Measurements from ENCODE around the gene VEZT.

Gene VEZT

GRCh38 chr12:95343461-95344230 lies 126.0 kb downstream of the VEZT start:
- H3K27me3 ChIP-seq (ENCODE audit: control insufficient read depth in 5 of 5, insufficient read depth in 4 of 5, low read length in 5 of 5), result no peaks in the 10 kb centered on the region
- H3K27ac ChIP-seq (ENCODE audit: low read depth, low read length), result no peak overlapping the region
- H3K36me3 ChIP-seq (ENCODE audit: control insufficient read depth in 5 of 5, insufficient read depth in 5 of 5, low read length in 5 of 5), result no peaks in the 10 kb centered on the region

GRCh38 chr12:95349291-95349690 lies 131.7 kb downstream of the VEZT start:
- no peaks in the 10 kb centered on the region for H3K36me3 ChIP-seq (ENCODE audit: control insufficient read depth in 5 of 5, insufficient read depth in 5 of 5, low read length in 5 of 5)

More at GRCh38 chr12:95343461-95344230, 126.0 kb downstream of the VEZT start:
- Histone ChIP-seq H3K9me3 (ENCODE audit: control insufficient read depth in 5 of 5, low read length in 5 of 5) (peaks cover 0 to 3% (median 0%) of the 10 kb centered on the region in 5 donors), H3K4me3 (ENCODE audit: low read depth in 1 of 5, low read length in 5 of 5) (no peak overlapping the region), H3K4me1 (ENCODE audit: control insufficient read depth in 5 of 5, insufficient read depth in 5 of 5, low read length in 5 of 5) (no peaks in the 10 kb centered on the region), H3K9ac (ENCODE audit: low read length in 5 of 5) (no peak overlapping the region)

GRCh38 chr12:95351748-95352147 lies 134.1 kb downstream of the VEZT start:
- Histone ChIP-seq H3K4me3 (ENCODE audit: low read depth in 1 of 5, low read length in 5 of 5) (no peak overlapping the region), H3K36me3 (ENCODE audit: control insufficient read depth in 5 of 5, insufficient read depth in 5 of 5, low read length in 5 of 5) (no peaks in the 10 kb centered on the region), H3K9ac (ENCODE audit: low read length in 5 of 5) (no peak overlapping the region), H3K9me3 (ENCODE audit: control insufficient read depth in 5 of 5, low read length in 5 of 5) (no peaks in the 10 kb centered on the region), H3K27ac (ENCODE audit: low read depth, low read length) (no peak overlapping the region), H3K4me1 (ENCODE audit: control insufficient read depth in 5 of 5, insufficient read depth in 5 of 5, low read length in 5 of 5) (no peaks in the 10 kb centered on the region), H3K27me3 (ENCODE audit: control insufficient read depth in 5 of 5, insufficient read depth in 4 of 5, low read length in 5 of 5) (no peaks in the 10 kb centered on the region)

More at GRCh38 chr12:95349291-95349690, 131.7 kb downstream of the VEZT start:
- Histone ChIP-seq H3K27ac (ENCODE audit: low read depth, low read length) (no peak overlapping the region), H3K4me1 (ENCODE audit: control insufficient read depth in 5 of 5, insufficient read depth in 5 of 5, low read length in 5 of 5) (no peaks in the 10 kb centered on the region), H3K9ac (ENCODE audit: low read length in 5 of 5) (no peak overlapping the region), H3K4me3 (ENCODE audit: low read depth in 1 of 5, low read length in 5 of 5) (no peak overlapping the region), H3K27me3 (ENCODE audit: control insufficient read depth in 5 of 5, insufficient read depth in 4 of 5, low read length in 5 of 5) (no peaks in the 10 kb centered on the region), H3K9me3 (ENCODE audit: control insufficient read depth in 5 of 5, low read length in 5 of 5) (no peaks in the 10 kb centered on the region)

Measured in subcutaneous abdominal adipose tissue (tissue), 5 donors.